PC-9 (cell line): ENCODE measurements around the gene PHACTR1. TPM values are rescaled to one million over a fixed set of nuclear protein-coding genes. Genes with fewer than 3 reads are reported as not detected.

ENCODE experiments used
- BruUV-seq: library from RNA; stranded (reverse); fragments of 400-500 nt; replicated peaks from 2 replicates; lab custom pipeline; 2021; lab: Mats Ljungman, UMichigan
- CTCF ChIA-PET: fragments of 300-600 bp; sonication (Branson Sonifier 250); formaldehyde crosslinking; loops from one replicate; lab custom pipeline; 2022; ENCODE audit warnings: antibody characterized with exemption; lab: Charles Lee
- POLR2A ChIA-PET: fragments of 300-600 bp; sonication (Branson Sonifier 250); formaldehyde crosslinking; loops from one replicate; lab custom pipeline; 2022; ENCODE audit warnings: antibody characterized with exemption; ENCODE audit not compliant: unreplicated experiment; lab: Charles Lee
- DNase-seq, 2 experiments: peaks; one replicate each; pipeline versions ENCODE4 v3.0.0 to v3.0.0-alpha.2; 2015 to 2022; ENCODE audit warnings: mixed read lengths in 1 of 2
- H2AFZ ChIP-seq: fragments of 200-600 bp; sonication (generic); 2 replicates; pipeline ENCODE4 v1.8.1; 2017; ENCODE audit warnings: antibody characterized with exemption
- H3F3A ChIP-seq: fragments of 200-600 bp; sonication (generic); 2 replicates; pipeline ENCODE4 v1.8.1; 2017; ENCODE audit warnings: antibody characterized with exemption, mild to moderate bottlenecking, low read depth; ENCODE audit not compliant: insufficient read depth
- H3K27ac ChIP-seq: fragments of 200-600 bp; sonication (generic); 2 replicates; pipeline ENCODE4 v1.6.1; 2016; ENCODE audit warnings: mixed run types
- H3K27me3 ChIP-seq: fragments of 200-600 bp; sonication (generic); 2 replicates; pipeline ENCODE4 v1.6.1; 2016; ENCODE audit warnings: low read depth, mixed run types; ENCODE audit not compliant: insufficient read depth
- H3K36me3 ChIP-seq: fragments of 200-600 bp; sonication (generic); 2 replicates; pipeline ENCODE4 v1.6.1; 2016; ENCODE audit warnings: low read depth, mixed run types
- H3K4me1 ChIP-seq: fragments of 200-600 bp; sonication (generic); replicated peaks from 2 replicates; pipeline ENCODE4 v1.6.1; 2016; ENCODE audit warnings: mixed run types; ENCODE audit not compliant: insufficient read depth
- H3K4me2 ChIP-seq: fragments of 200-600 bp; sonication (generic); 2 replicates; pipeline ENCODE4 v1.6.1; 2017; ENCODE audit warnings: mixed run types
- H3K4me3 ChIP-seq: fragments of 200-600 bp; sonication (generic); 2 replicates; pipeline ENCODE4 v1.6.1; 2016; ENCODE audit warnings: mixed run types
- H3K79me2 ChIP-seq: fragments of 200-600 bp; sonication (generic); 2 replicates; pipeline ENCODE4 v1.6.1; 2017; ENCODE audit warnings: low read depth, mixed run types
- H3K9me2 ChIP-seq: fragments of 200-600 bp; sonication (generic); 2 replicates; pipeline ENCODE4 v1.8.1; 2017; ENCODE audit warnings: mild to moderate bottlenecking; ENCODE audit not compliant: insufficient read depth
- H3K9me3 ChIP-seq: fragments of 200-600 bp; sonication (generic); 2 replicates; pipeline ENCODE4 v1.8.1; 2016; ENCODE audit warnings: low read depth; ENCODE audit not compliant: insufficient read depth
- H4K20me1 ChIP-seq: fragments of 200-600 bp; sonication (generic); 2 replicates; pipeline ENCODE4 v1.8.1; 2017; ENCODE audit not compliant: insufficient read depth
- EZH2 ChIP-seq: fragments of 200-600 bp; sonication (generic); IDR thresholded peaks from 2 replicates; pipeline ENCODE4 v1.8.0; 2017; ENCODE audit warnings: antibody characterized with exemption, low read depth
- intact Hi-C: fragments of 100-400 bp; cut with micrococcal nuclease; formaldehyde crosslinking; loops from one replicate; pipeline ENCODE4 v1.10.0; 2022; ENCODE audit not compliant: unreplicated experiment
- total RNA-seq: library from RNA; stranded (reverse); gene quantifications from 2 replicates; pipeline ENCODE4 v1.2.3, GENCODE V29; 2021
- TF ChIP-seq, protein P1 (sequence below): fragments of 200-600 bp; sonication (generic); conservative IDR thresholded peaks from 2 replicates; pipeline ENCODE4 v1.6.1; 2017; ENCODE audit warnings: mixed run types, antibody characterized with exemption, mild to moderate bottlenecking, moderate library complexity

The PHACTR1 gene
- total RNA-seq, 1 experiment from 2014 or later: not detected

DNA sequence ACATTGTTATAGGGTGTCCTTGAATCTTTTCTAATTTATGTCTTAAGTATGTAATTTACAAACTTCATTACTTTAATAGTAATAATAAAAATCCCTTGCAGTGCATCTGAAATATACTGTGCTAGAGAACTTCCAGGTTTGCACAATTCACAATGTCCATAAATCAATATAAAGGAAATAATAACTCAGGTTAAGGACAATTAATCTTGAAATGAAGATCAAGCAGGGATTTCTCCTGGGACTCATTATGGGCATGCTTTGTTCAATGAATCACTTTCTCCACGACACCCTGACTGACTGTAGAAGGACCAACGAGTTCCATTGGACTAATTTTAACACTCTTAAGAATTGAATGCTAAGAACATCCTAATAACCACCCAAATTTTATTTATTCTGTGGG lies 110.0 kb downstream of the PHACTR1 start:
- H3K4me1 ChIP-seq: no peaks in the 10 kb centered on the region
- ChIA-PET POLR2A (no interaction called here), CTCF (no interaction called here)
- BruUV-seq: no TSS peak
- no peaks in the 10 kb centered on the region for H3K9me2 ChIP-seq
- no peaks in the 10 kb centered on the region for H3K36me3 ChIP-seq
- no peak overlapping the region for H3K4me3 ChIP-seq
- TF ChIP-seq, protein P1, sequence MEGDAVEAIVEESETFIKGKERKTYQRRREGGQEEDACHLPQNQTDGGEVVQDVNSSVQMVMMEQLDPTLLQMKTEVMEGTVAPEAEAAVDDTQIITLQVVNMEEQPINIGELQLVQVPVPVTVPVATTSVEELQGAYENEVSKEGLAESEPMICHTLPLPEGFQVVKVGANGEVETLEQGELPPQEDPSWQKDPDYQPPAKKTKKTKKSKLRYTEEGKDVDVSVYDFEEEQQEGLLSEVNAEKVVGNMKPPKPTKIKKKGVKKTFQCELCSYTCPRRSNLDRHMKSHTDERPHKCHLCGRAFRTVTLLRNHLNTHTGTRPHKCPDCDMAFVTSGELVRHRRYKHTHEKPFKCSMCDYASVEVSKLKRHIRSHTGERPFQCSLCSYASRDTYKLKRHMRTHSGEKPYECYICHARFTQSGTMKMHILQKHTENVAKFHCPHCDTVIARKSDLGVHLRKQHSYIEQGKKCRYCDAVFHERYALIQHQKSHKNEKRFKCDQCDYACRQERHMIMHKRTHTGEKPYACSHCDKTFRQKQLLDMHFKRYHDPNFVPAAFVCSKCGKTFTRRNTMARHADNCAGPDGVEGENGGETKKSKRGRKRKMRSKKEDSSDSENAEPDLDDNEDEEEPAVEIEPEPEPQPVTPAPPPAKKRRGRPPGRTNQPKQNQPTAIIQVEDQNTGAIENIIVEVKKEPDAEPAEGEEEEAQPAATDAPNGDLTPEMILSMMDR: no peak
- no peak for TF ChIP-seq EZH2
- H3K4me2 ChIP-seq: no peak overlapping the region
- intact Hi-C loops: no loop called here
- no peaks in the 10 kb centered on the region for H3K79me2 ChIP-seq
- no peaks in the 10 kb centered on the region for H3F3A ChIP-seq
- no peaks in the 10 kb centered on the region for H4K20me1 ChIP-seq
- H3K27ac ChIP-seq: no peak overlapping the region
- no peak for DNase-seq
- peaks cover 53% of the 10 kb centered on the region for H3K27me3 ChIP-seq
- H3K9me3 ChIP-seq: no peaks in the 10 kb centered on the region
- no peak overlapping the region for H2AFZ ChIP-seq

DNA sequence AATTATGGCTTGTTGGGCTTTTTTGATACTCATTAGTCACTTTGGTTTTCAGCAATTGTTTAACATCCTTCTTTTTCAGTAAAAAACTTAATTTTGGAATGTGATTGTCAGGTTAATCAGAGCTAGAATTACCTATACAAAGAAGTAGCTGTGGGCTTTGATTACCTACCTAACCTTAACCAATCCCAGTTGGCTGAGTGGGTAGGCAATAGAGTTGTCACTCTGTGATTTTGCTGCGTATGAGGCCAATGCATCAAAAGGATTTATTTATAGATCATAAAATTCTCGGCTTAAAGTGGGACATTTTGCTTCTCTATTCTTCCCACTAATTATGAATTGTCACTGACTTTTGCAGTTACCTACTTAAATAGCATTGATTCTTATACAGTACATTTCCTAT lies 111.4 kb downstream of the PHACTR1 start:
- no peak overlapping the region for H3K27ac ChIP-seq
- H2AFZ ChIP-seq: no peak overlapping the region
- no TSS peak for BruUV-seq
- intact Hi-C loops: no loop called here
- H3K4me3 ChIP-seq: no peak overlapping the region
- H3K9me2 ChIP-seq: no peaks in the 10 kb centered on the region
- no peaks in the 10 kb centered on the region for H3K79me2 ChIP-seq
- DNase-seq: no peak
- H3F3A ChIP-seq: no peaks in the 10 kb centered on the region
- ChIA-PET POLR2A (no interaction called here), CTCF (no interaction called here)
- no peaks in the 10 kb centered on the region for H4K20me1 ChIP-seq
- peaks cover 44% of the 10 kb centered on the region for H3K27me3 ChIP-seq
- H3K36me3 ChIP-seq: no peaks in the 10 kb centered on the region
- H3K4me2 ChIP-seq: no peak overlapping the region
- TF ChIP-seq, protein P1: no peak
- no peak for TF ChIP-seq EZH2
- H3K9me3 ChIP-seq: no peaks in the 10 kb centered on the region
- H3K4me1 ChIP-seq: no peaks in the 10 kb centered on the region

- Histone ChIP-seq H3K27ac (no peak overlapping the region), H3K27me3 (peaks cover 41% of the 10 kb centered on the region), H3K4me2 (no peak overlapping the region), H3K4me3 (no peak overlapping the region), H2AFZ (no peak overlapping the region), H3K9me2 (no peaks in the 10 kb centered on the region), H3K79me2 (no peaks in the 10 kb centered on the region), H3K4me1 (no peaks in the 10 kb centered on the region), H4K20me1 (no peaks in the 10 kb centered on the region), H3K36me3 (no peaks in the 10 kb centered on the region), H3K9me3 (no peaks in the 10 kb centered on the region), H3F3A (no peaks in the 10 kb centered on the region)
- TF ChIP-seq, protein P1: no peak
- no peak for TF ChIP-seq EZH2
- intact Hi-C loops: no loop called here
- ChIA-PET CTCF (no interaction called here), POLR2A (no interaction called here)
- no TSS peak for BruUV-seq
- DNase-seq: no peak
These were observed 115.7 kb downstream of the PHACTR1 start for GRCh38 chr6:12832226-12832735.
